Activated CD4-positive, alpha-beta T cell treated with anti-CD3 and anti-CD28 coated beads, Interleukin-2, amount 10 ng/mL, durations not matched to agents 24 days and 14 days (primary cell): ENCODE results near the gene HOXB8. TPM values are rescaled to one million over a fixed set of nuclear protein-coding genes. Genes with fewer than 3 reads are reported as not detected.
A peak's percentile ranks its signal among the peaks of the same experiment; 100 is the strongest.

Experiments used
- DNase-seq: peaks from one replicate; pipeline ENCODE4 v3.0.0; 2022
- H3K27ac Mint-ChIP-seq: one replicate; pipeline ENCODE4 v1.8.0; 2022; ENCODE audit warnings: mild to moderate bottlenecking, mixed read lengths
- H3K27me3 Mint-ChIP-seq: one replicate; pipeline ENCODE4 v1.8.0; 2022; ENCODE audit warnings: mixed read lengths
- H3K36me3 Mint-ChIP-seq: one replicate; pipeline ENCODE4 v1.8.0; 2022; ENCODE audit warnings: low read depth, mild to moderate bottlenecking, mixed read lengths
- H3K4me1 Mint-ChIP-seq: one replicate; pipeline ENCODE4 v1.8.0; 2021; ENCODE audit warnings: mixed read lengths
- H3K4me3 Mint-ChIP-seq: one replicate; pipeline ENCODE4 v1.8.0; 2022; ENCODE audit warnings: mild to moderate bottlenecking, moderate library complexity, mixed read lengths
- H3K9me3 Mint-ChIP-seq: one replicate; pipeline ENCODE4 v1.8.0; 2021; ENCODE audit warnings: mixed read lengths
- intact Hi-C: fragments of 100-400 bp; cut with micrococcal nuclease; formaldehyde crosslinking; loops from one replicate; pipeline ENCODE4 v1.15.1; 2023
- total RNA-seq: library from RNA; stranded (reverse); gene quantifications from 2 replicates; pipeline ENCODE4 v1.2.3, GENCODE V29; 2022

The HOXB8 gene
- total RNA-seq, 1 donor from 2014 or later = not detected

GRCh38 chr17:48631693-48632578, 16.8 kb upstream of the HOXB8 start:
- DNase-seq = no peak
- no peaks in the 10 kb centered on the region for H3K9me3 Mint-ChIP-seq
- H3K27ac Mint-ChIP-seq = no peak overlapping the region
- intact Hi-C loops = no loop called here
- H3K27me3 Mint-ChIP-seq = peaks cover 90% of the 10 kb centered on the region
- H3K4me1 Mint-ChIP-seq = peaks cover 6% of the 10 kb centered on the region
- H3K36me3 Mint-ChIP-seq = no peaks in the 10 kb centered on the region
- no peak overlapping the region for H3K4me3 Mint-ChIP-seq

GRCh38 chr17:48630925-48631692, 16.0 kb upstream of the HOXB8 start:
- no peak overlapping the region for H3K27ac Mint-ChIP-seq
- H3K9me3 Mint-ChIP-seq = no peaks in the 10 kb centered on the region
- peaks cover 8% of the 10 kb centered on the region for H3K4me1 Mint-ChIP-seq
- H3K4me3 Mint-ChIP-seq = no peak overlapping the region
- no peak for DNase-seq
- intact Hi-C loops = no loop called here
- no peaks in the 10 kb centered on the region for H3K36me3 Mint-ChIP-seq
- H3K27me3 Mint-ChIP-seq = peaks cover 89% of the 10 kb centered on the region

GRCh38 chr17:48630009-48630924, 15.2 kb upstream of the HOXB8 start:
- Mint-ChIP-seq H3K36me3 (no peaks in the 10 kb centered on the region), H3K27ac (no peak overlapping the region), H3K27me3 (peaks cover 84% of the 10 kb centered on the region), H3K9me3 (no peaks in the 10 kb centered on the region), H3K4me1 (peaks cover 11% of the 10 kb centered on the region), H3K4me3 (no peak overlapping the region)
- no peak for DNase-seq
- intact Hi-C loops = no loop called here

- Mint-ChIP-seq H3K4me3 (no peak overlapping the region), H3K27me3 (peaks cover 79% of the 10 kb centered on the region), H3K27ac (no peak overlapping the region), H3K9me3 (no peaks in the 10 kb centered on the region), H3K4me1 (peaks cover 11% of the 10 kb centered on the region), H3K36me3 (no peaks in the 10 kb centered on the region)
- intact Hi-C loops = loop anchor here (5.0 kb wide), 1 partner anchor 37 kb away; the partner anchor contains the start of genes HOXB3 and HOXB5
- no peak for DNase-seq
These were observed 14.3 kb upstream of the HOXB8 start for GRCh38 chr17:48629411-48629759.

- H3K27me3 Mint-ChIP-seq = peaks cover 80% of the 10 kb centered on the region
- intact Hi-C loops = loop anchor here (5.0 kb wide), 1 partner anchor 37 kb away; the partner anchor contains the start of genes HOXB3 and HOXB5
- H3K4me1 Mint-ChIP-seq = peaks cover 12% of the 10 kb centered on the region
- no peak for DNase-seq
- H3K9me3 Mint-ChIP-seq = no peaks in the 10 kb centered on the region
- H3K27ac Mint-ChIP-seq = no peak overlapping the region
- no peak overlapping the region for H3K4me3 Mint-ChIP-seq
- H3K36me3 Mint-ChIP-seq = no peaks in the 10 kb centered on the region
These were observed 13.7 kb upstream of the HOXB8 start for GRCh38 chr17:48628649-48629410.

GRCh38 chr17:48627623-48628521, 12.8 kb upstream of the HOXB8 start:
- Mint-ChIP-seq H3K4me1 (peaks cover 13% of the 10 kb centered on the region), H3K9me3 (no peaks in the 10 kb centered on the region), H3K36me3 (no peaks in the 10 kb centered on the region), H3K27me3 (peaks cover 81% of the 10 kb centered on the region), H3K27ac (no peak overlapping the region), H3K4me3 (no peak overlapping the region)
- no peak for DNase-seq
- intact Hi-C loops = loop anchor here (5.0 kb wide), 1 partner anchor 36 kb away; the partner anchor contains the start of genes HOXB3 and HOXB5

- peaks cover 81% of the 10 kb centered on the region for H3K27me3 Mint-ChIP-seq
- peak overlapping the region; percentile 85 for H3K4me3 Mint-ChIP-seq
- no peak for DNase-seq
- H3K9me3 Mint-ChIP-seq = no peaks in the 10 kb centered on the region
- intact Hi-C loops = loop anchor here (5.0 kb wide), 1 partner anchor 35 kb away; the partner anchor contains the start of genes HOXB3 and HOXB5
- peaks cover 10% of the 10 kb centered on the region for H3K4me1 Mint-ChIP-seq
- H3K36me3 Mint-ChIP-seq = no peaks in the 10 kb centered on the region
- H3K27ac Mint-ChIP-seq = no peak overlapping the region
These were observed 12.1 kb upstream of the HOXB8 start for GRCh38 chr17:48627118-48627597.

GRCh38 chr17:48626245-48627117, 11.4 kb upstream of the HOXB8 start, which contains the start of gene HOXB9:
Gene HOXB9 (minus strand): TSS chr17:48626358. CDS start chr17:48626269, 89 bp downstream.
- Mint-ChIP-seq H3K27ac (peak within 1 kb of the TSS; percentile 79), H3K4me1 (peaks cover 10% of the 10 kb centered on the region), H3K9me3 (no peaks in the 10 kb centered on the region), H3K36me3 (no peaks in the 10 kb centered on the region), H3K4me3 (peak within 1 kb of the TSS; percentile 85), H3K27me3 (peaks cover 81% of the 10 kb centered on the region)
- peak; percentile 74 for DNase-seq
- intact Hi-C loops = loop anchor here (1.0 to 5.0 kb wide), 2 partner anchors 10 to 34 kb away; partner anchors contain the start of genes HOXB3 and HOXB5

- H3K27me3 Mint-ChIP-seq = peaks cover 82% of the 10 kb centered on the region
- no peaks in the 10 kb centered on the region for H3K36me3 Mint-ChIP-seq
- peaks cover 10% of the 10 kb centered on the region for H3K4me1 Mint-ChIP-seq
These were observed 10.6 kb upstream of the HOXB8 start for GRCh38 chr17:48625495-48626244.

More at GRCh38 chr17:48625495-48626244, 10.6 kb upstream of the HOXB8 start:
- Mint-ChIP-seq H3K27ac (peak overlapping the region; percentile 64), H3K4me3 (peak overlapping the region; percentile 85), H3K9me3 (no peaks in the 10 kb centered on the region)
- peak; percentile 81 for DNase-seq
- intact Hi-C loops = loop anchor here (1.0 to 5.0 kb wide), 2 partner anchors 11 to 33 kb away; partner anchors contain the start of genes HOXB3 and HOXB5
